Adipocyte (in vitro differentiated cells): ENCODE data around the gene FMN1.

ENCODE experiments used
- DNase-seq: peaks from one replicate; pipeline ENCODE4 v3.0.0-alpha.2; 2015; ENCODE audit warnings: low read depth
- H3K27me3 ChIP-seq: replicated peaks from 2 replicates; pipeline ENCODE4 v1.7.0; 2013; ENCODE audit warnings: mild to moderate bottlenecking, low read length, moderate library complexity; ENCODE audit not compliant: control insufficient read depth, insufficient read depth
- H3K36me3 ChIP-seq: 2 replicates; pipeline ENCODE4 v1.7.0; 2013; ENCODE audit warnings: low read length, mild to moderate bottlenecking, moderate library complexity; ENCODE audit not compliant: control insufficient read depth, insufficient read depth, severe bottlenecking
- H3K4me1 ChIP-seq: 2 replicates; pipeline ENCODE4 v1.7.0; 2013; ENCODE audit warnings: mild to moderate bottlenecking, low read length, moderate library complexity; ENCODE audit not compliant: control insufficient read depth, insufficient read depth
- H3K4me3 ChIP-seq: 2 replicates; pipeline ENCODE4 v1.7.0; 2013; ENCODE audit warnings: mild to moderate bottlenecking, low read length, moderate library complexity
- H3K9ac ChIP-seq: 2 replicates; pipeline ENCODE4 v1.7.0; 2013; ENCODE audit warnings: mild to moderate bottlenecking, low read length, moderate library complexity
- H3K9me3 ChIP-seq: 2 replicates; pipeline ENCODE4 v1.7.0; 2013; ENCODE audit warnings: mild to moderate bottlenecking, low read length, moderate library complexity; ENCODE audit not compliant: control insufficient read depth

FMN1 gene

DNA sequence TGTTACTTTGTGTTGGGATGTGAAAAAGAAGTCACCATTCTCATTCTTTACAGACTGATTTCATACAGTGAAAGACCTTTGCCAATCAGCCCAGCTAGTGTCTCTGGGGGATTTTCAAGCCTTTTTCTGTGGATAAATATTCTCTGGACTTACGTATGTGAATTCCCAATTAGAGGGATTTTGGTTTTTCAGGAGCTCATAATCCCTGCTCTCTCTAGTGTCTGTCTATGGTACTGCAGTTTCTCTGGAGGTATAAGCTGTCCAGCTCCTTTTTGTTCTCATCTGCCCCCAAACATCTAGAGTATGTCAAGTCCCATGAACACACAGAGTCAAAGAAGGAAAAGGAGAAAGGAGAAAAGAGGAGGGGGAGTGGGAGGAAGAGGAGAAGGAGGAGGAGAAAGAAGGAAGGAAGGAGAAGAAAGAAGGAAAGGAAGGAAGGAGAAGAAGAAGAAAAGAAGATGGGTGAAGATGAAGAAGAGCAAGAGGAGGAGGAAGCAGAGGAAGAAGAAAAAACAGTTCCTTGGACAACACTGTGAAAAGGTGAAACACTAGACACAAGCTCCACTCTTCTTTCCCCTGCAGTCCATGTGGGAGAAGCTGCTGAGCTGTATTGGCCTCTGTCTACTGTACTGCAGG is 258.1 kb downstream of the FMN1 start:
- no peaks in the 10 kb centered on the region for H3K27me3 ChIP-seq
- peak; percentile 60 for DNase-seq

DNA sequence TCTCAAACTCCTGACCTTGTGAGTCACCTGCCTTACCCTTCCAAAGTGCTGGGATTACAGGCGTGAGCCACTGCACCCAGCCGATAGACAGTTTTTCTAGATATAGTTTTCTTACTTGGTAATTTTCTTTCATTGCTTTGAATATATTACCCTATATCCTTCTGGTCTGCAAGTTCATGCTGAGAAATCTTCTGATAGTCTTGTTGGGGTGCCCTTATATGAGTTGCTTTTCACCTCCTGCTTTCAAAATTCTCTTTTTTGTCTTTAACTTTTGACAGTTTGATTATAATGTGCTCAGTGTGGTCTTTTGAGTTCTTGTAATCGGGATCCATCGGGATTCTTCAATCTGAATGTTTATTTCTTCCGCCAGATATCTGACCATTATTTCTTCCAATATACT is 259.4 kb downstream of the FMN1 start:
- no peaks in the 10 kb centered on the region for H3K36me3 ChIP-seq
- no peaks in the 10 kb centered on the region for H3K27me3 ChIP-seq
- H3K9me3 ChIP-seq = peaks cover 4% of the 10 kb centered on the region
- H3K9ac ChIP-seq = no peak overlapping the region
- no peak overlapping the region for H3K4me3 ChIP-seq
- no peak for DNase-seq
- H3K4me1 ChIP-seq = peaks cover 4% of the 10 kb centered on the region

More for the DNA sequence above, 258.1 kb downstream of the FMN1 start:
- no peak overlapping the region for H3K4me3 ChIP-seq
- no peaks in the 10 kb centered on the region for H3K36me3 ChIP-seq
- no peaks in the 10 kb centered on the region for H3K9me3 ChIP-seq
- H3K4me1 ChIP-seq = peaks cover 4% of the 10 kb centered on the region
- no peak overlapping the region for H3K9ac ChIP-seq

DNA sequence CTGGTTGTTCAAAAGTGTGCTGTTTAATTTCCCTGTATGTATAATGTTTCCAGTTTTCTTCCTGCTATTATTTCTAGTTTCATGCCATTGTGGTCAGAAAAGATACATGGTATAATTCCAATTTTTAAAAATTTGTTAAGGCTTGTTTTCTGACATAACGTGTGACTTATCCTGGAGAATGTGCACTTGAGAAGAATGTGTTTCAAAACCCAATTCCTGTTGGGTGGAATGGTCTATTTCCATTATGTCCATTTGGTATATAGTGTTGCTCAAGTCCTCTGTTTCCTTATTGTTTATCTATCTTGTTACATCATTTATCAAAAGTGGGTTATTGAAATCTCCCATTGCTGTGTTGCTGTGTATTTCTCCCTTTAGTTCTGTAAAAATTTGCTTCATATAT is 261.3 kb downstream of the FMN1 start:
- Histone ChIP-seq H3K9me3 (peaks cover 4% of the 10 kb centered on the region), H3K9ac (no peak overlapping the region), H3K4me1 (peaks cover 4% of the 10 kb centered on the region), H3K4me3 (no peak overlapping the region), H3K36me3 (no peaks in the 10 kb centered on the region), H3K27me3 (no peaks in the 10 kb centered on the region)
- no peak for DNase-seq

DNA sequence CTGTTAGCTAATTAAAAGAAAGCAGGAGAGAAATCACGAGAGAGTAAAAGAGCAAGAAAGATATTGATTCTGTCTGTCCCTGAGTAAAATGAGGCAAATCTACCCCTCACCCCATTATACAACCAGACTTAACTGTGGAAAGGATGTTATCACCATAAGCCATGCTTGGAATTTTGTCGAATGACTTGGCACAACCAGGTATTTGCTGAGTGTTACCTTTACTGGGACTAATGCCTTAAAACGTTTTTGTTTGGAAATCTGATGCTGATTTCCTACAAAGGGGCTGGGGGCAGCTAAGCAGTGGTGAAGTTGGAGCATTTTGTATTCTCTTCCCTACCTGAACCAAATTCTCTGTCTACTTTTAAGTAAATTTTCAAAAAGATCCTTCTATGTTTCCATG is 265.6 kb downstream of the FMN1 start:
- no peak overlapping the region for H3K9ac ChIP-seq
- no peak overlapping the region for H3K4me3 ChIP-seq
- peaks cover 4% of the 10 kb centered on the region for H3K9me3 ChIP-seq
- no peaks in the 10 kb centered on the region for H3K36me3 ChIP-seq
- H3K27me3 ChIP-seq = no peaks in the 10 kb centered on the region
- no peak for DNase-seq
- no peaks in the 10 kb centered on the region for H3K4me1 ChIP-seq

DNA sequence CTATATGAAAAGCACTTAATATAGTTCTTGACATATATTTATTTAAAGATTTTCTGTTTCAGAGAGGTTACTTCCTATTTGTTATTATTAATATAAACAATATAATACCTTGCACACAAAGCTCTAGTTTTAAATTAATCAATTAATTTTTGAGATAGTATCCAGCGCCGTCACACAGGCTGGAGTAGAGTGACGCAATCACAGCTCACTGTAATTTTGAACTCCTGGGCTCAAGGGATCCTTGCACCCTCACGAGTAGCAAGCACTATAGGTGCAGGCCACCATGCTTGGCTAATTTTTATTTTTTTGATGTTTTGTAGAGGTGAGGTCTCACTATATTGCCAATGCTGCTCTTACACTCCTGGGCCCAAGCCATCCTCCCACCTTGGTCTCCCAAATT is 267.4 kb downstream of the FMN1 start:
- no peaks in the 10 kb centered on the region for H3K27me3 ChIP-seq
- DNase-seq = no peak
- no peaks in the 10 kb centered on the region for H3K4me1 ChIP-seq

DNA sequence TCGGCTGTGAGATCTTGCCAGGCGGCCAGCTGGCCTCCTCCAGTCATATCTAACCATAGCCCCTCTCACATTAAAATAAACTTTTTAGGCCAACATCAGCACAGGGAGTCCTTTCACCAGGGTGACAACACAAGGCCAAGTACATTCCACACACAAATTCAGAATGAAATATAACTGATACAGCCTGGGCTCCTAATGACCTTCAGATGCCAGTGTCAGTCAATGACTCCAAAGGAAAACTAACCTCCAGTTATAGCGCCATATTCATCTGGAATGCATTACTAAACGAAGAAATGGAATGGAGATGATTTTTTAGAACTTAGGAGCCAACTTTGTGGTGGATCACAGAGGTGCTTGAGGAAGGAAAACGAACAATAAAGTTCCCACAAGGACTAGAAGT is 271.3 kb downstream of the FMN1 start:
- H3K36me3 ChIP-seq = no peaks in the 10 kb centered on the region
- DNase-seq = no peak
- H3K4me1 ChIP-seq = peaks cover 23% of the 10 kb centered on the region
- H3K9ac ChIP-seq = no peak overlapping the region
- no peaks in the 10 kb centered on the region for H3K27me3 ChIP-seq
- H3K9me3 ChIP-seq = no peaks in the 10 kb centered on the region
- H3K4me3 ChIP-seq = no peak overlapping the region

More for the DNA sequence above, 267.4 kb downstream of the FMN1 start:
- H3K4me3 ChIP-seq = no peak overlapping the region
- peaks cover 4% of the 10 kb centered on the region for H3K9me3 ChIP-seq
- no peak overlapping the region for H3K9ac ChIP-seq
- no peaks in the 10 kb centered on the region for H3K36me3 ChIP-seq

DNA sequence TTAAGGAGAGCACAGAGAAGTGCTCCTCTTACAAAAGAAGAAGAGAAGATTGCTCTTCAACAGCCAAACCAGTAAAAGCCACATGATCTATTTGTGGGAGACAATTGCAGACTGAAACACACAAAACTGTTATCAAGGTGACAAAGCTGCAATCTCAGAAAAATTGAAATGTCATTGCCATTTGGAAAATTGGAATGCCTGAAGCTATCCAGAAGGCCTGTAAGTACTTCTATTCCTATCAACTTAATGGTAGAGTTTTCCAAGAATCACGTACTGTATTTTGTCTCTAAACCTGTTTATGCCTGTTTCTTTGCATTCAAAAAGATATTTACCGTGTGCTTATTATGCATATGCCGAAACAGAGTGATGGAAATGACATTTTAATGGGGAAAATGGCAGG is 272.0 kb downstream of the FMN1 start:
- DNase-seq = no peak
- Histone ChIP-seq H3K4me1 (peaks cover 23% of the 10 kb centered on the region), H3K9me3 (no peaks in the 10 kb centered on the region), H3K27me3 (no peaks in the 10 kb centered on the region), H3K36me3 (no peaks in the 10 kb centered on the region), H3K9ac (no peak overlapping the region), H3K4me3 (no peak overlapping the region)

DNA sequence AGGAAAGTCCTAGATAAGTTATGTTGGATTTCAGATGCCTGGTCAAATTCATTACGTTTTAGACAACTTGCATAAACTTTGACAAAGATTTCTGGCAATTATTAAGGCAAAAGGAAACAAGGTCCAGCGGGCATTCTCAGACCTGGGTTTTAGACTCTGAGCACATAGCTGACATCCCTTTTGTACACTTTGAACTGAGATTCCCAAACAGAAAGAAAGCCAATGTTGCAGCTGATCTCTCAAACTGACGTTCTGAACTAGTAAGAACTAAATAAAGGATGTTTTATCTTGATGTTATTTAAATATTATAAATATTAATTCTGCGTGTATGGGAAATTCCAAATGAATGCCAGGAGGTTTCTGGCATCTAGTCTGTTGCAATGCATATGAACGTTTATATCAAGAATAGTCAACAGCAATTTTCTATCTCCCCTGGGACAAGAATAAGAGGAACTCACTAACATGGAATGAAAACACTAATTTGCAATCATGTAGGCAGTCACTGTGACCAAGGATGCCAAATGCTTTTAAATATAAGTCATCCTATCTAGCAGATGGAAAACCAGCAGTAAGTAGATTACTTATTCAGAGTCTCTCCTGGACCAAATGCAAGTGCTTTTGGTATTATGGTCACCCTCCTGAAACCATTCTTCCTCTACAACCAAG is 274.6 kb downstream of the FMN1 start:
- H3K4me3 ChIP-seq = peak overlapping the region; percentile 63
- no peaks in the 10 kb centered on the region for H3K36me3 ChIP-seq
- H3K4me1 ChIP-seq = peaks cover 23% of the 10 kb centered on the region
- peak; percentile 97 for DNase-seq
- no peaks in the 10 kb centered on the region for H3K9me3 ChIP-seq
- H3K27me3 ChIP-seq = no peaks in the 10 kb centered on the region
- peak overlapping the region; percentile 46 for H3K9ac ChIP-seq

DNA sequence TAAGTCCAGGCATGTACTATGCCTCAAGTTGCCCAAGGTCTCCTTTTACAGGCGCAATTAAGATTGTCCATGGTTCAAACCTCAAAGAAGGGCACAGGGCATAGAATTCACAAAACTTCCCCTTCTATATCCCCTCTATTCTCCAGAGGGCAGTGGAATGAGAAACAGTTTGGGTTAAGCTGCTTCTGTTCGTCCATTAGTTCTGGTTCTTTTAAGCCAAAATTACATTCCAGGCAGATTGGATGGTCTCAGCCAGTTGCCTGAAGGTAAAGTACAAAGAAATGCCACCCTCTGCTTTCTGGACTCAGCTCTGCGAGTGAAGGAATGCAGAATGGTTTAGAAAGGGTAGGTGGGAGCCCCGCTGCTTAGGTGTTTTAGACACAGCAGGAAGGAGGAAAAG is 276.0 kb downstream of the FMN1 start:
- Histone ChIP-seq H3K9ac (no peak overlapping the region), H3K9me3 (no peaks in the 10 kb centered on the region), H3K27me3 (no peaks in the 10 kb centered on the region), H3K36me3 (no peaks in the 10 kb centered on the region), H3K4me1 (peaks cover 23% of the 10 kb centered on the region), H3K4me3 (no peak overlapping the region)
- peak; percentile 70 for DNase-seq

DNA sequence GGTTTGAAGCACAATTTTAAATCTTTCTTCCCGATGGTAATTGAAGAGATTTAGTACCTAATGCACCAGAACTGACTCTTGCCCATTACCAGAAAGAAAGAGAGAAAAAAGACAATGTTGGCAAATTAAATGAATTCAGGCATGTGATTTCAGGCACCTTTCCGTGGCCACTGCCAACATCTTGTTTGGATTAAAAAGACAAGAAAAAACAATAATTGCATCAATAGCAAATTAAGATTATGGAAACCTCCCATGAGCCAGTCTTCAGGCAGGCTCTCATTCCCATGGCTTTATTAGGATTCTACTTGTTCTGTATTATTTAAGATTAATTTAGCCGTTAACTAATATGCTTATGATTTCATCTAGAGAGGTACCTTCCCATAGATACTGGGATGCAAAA is 283.7 kb downstream of the FMN1 start:
- H3K27me3 ChIP-seq = no peaks in the 10 kb centered on the region
- H3K4me1 ChIP-seq = peaks cover 10% of the 10 kb centered on the region
- H3K9me3 ChIP-seq = no peaks in the 10 kb centered on the region
- DNase-seq = no peak
- no peak overlapping the region for H3K9ac ChIP-seq
- H3K4me3 ChIP-seq = no peak overlapping the region
- no peaks in the 10 kb centered on the region for H3K36me3 ChIP-seq

DNA sequence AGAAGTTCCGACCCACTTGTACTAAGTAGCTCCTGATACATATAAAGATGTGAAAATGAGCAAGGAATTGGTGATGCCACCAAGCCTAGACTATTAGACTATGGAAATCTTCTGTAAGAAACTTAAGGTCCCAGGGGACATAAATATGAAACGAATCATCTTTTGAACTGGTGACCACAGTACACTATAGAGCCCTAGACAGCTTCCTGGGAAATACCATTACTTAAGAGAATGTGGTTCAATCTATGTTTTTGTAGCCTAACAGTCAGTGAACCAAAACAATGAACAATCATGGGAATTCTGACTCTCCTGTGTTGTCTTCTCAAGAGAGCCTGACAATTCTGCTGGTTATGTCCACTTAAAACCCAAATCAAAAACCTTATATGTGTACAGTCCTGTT is 285.1 kb downstream of the FMN1 start:
- no peaks in the 10 kb centered on the region for H3K9me3 ChIP-seq
- H3K36me3 ChIP-seq = no peaks in the 10 kb centered on the region
- DNase-seq = peak; percentile 54
- no peak overlapping the region for H3K9ac ChIP-seq
- no peaks in the 10 kb centered on the region for H3K27me3 ChIP-seq
- peaks cover 10% of the 10 kb centered on the region for H3K4me1 ChIP-seq
- H3K4me3 ChIP-seq = no peak overlapping the region

DNA sequence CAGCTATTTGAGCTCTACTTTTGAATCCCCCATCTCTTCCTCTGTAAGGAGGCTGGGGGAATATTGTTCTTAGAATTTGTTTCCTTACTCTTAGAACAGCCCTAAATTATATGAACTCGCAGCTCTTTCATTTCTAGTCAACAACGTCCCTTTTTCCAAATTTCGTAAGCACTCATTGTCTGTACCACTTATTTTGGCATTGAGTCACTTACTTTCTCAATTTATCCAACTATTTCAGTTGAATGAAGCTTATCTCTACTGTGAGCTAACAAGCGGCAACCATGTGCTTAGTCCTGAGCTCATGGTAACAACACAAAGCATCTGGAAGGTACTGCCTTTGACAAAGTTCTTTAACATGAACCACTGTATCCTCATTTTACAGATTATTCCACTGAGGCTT is 285.6 kb downstream of the FMN1 start:
- Histone ChIP-seq H3K36me3 (no peaks in the 10 kb centered on the region), H3K4me1 (peaks cover 10% of the 10 kb centered on the region), H3K9me3 (no peaks in the 10 kb centered on the region), H3K4me3 (no peak overlapping the region), H3K27me3 (no peaks in the 10 kb centered on the region), H3K9ac (no peak overlapping the region)
- DNase-seq = no peak
